DOHH2 (cell line): ENCODE measurements around the gene LZTR1.

ENCODE experiments used
- CTCF ChIP-seq: fragments of 200-600 bp; sonication (generic); IDR thresholded peaks from one replicate; pipeline ENCODE4 v1.5.1; 2014; ENCODE audit warnings: antibody characterized with exemption, mild to moderate bottlenecking, low read depth, low read length; ENCODE audit not compliant: poor library complexity, severe bottlenecking
- EZH2phosphoT487 ChIP-seq: fragments of 200-600 bp; sonication (generic); IDR thresholded peaks from 2 replicates; pipeline ENCODE4 v1.6.1; 2017; ENCODE audit warnings: borderline replicate concordance, mild to moderate bottlenecking, antibody characterized with exemption, low read length, moderate library complexity, mixed read lengths

DNA sequence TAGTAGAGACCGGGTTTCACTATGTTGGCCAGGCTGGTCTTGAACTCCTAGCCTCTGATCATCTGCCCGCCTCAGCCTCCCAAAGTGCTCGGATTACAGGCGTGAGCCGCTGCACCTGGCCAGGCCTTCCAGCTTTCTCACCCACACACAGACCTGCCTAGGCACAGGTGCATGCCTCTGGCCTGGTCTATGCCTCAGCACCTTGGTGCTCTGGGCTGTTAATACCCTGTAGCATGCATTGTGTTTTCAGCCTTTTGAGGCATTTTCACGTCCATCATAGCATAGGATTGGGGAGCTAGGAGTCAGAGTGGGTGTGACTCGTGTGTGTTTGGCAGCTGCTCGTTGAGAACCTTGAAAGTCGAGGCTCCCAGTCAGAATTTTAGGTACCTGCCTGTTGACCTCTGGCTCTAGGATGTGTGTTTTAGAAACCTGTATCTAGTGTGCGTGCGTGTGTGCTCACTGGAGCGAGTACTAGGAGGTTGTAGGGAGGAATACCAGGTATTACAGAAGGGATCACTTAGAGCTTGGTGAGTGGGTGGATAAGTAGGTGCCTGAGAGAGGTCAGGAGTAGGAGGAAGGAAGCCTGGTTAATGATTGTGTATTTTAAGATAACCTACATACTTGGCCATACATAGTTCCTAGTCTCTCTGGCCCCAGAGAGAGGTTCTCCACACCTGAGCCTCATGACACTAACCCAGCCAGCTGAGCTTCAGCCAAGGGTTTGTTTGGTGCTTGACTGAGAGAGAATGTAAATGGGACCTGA is 44.9 kb upstream of the LZTR1 start:
- TF ChIP-seq CTCF, result no peak
- no peak for TF ChIP-seq EZH2phosphoT487
